OCI-LY1 (cell line): Measurements from ENCODE around the gene KIF18A.

Experiments used
- H2AFZ ChIP-seq: fragments of 200-600 bp; sonication (generic), shearing (Covaris generic); 2 replicates; pipeline ENCODE4 v1.6.0; 2014; ENCODE audit warnings: antibody characterized with exemption, mild to moderate bottlenecking, low read length
- H3F3A ChIP-seq: fragments of 200-600 bp; sonication (generic), shearing (Covaris generic); 2 replicates; pipeline ENCODE4 v1.6.0; 2014; ENCODE audit warnings: mild to moderate bottlenecking, antibody characterized with exemption, low read length, moderate library complexity; ENCODE audit not compliant: insufficient read depth
- H3K27ac ChIP-seq: fragments of 200-600 bp; sonication (generic); 2 replicates; pipeline ENCODE4 v1.5.1; 2014; ENCODE audit warnings: low read length, mixed run types, mild to moderate bottlenecking, low read depth; ENCODE audit not compliant: poor library complexity, severe bottlenecking
- H3K27me3 ChIP-seq: fragments of 200-600 bp; sonication (generic); 2 replicates; pipeline ENCODE4 v1.6.0; 2014; ENCODE audit warnings: antibody characterized with exemption, mild to moderate bottlenecking, low read length, moderate library complexity; ENCODE audit not compliant: insufficient read depth
- H3K36me3 ChIP-seq: fragments of 200-600 bp; sonication (generic); 2 replicates; pipeline ENCODE4 v1.6.1; 2014; ENCODE audit warnings: mild to moderate bottlenecking, antibody characterized with exemption, low read length, moderate library complexity, mixed read lengths; ENCODE audit not compliant: insufficient read depth
- H3K4me1 ChIP-seq: fragments of 200-600 bp; sonication (generic); 2 replicates; pipeline ENCODE4 v1.5.1; 2014; ENCODE audit warnings: mild to moderate bottlenecking, low read length, moderate library complexity; ENCODE audit not compliant: insufficient read depth, severe bottlenecking
- H3K4me2 ChIP-seq: fragments of 200-600 bp; sonication (generic), shearing (Covaris generic); 2 replicates; pipeline ENCODE4 v1.6.1; 2014; ENCODE audit warnings: low read length
- H3K4me3 ChIP-seq: fragments of 200-600 bp; sonication (generic); 2 replicates; pipeline ENCODE4 v1.5.1; 2014; ENCODE audit warnings: low read length, low read depth, mild to moderate bottlenecking, mixed read lengths; ENCODE audit not compliant: poor library complexity, severe bottlenecking
- H3K79me2 ChIP-seq: fragments of 200-600 bp; shearing (Covaris generic); 2 replicates; pipeline ENCODE4 v1.6.1; 2016; ENCODE audit warnings: mixed run types, low read length, mixed read lengths; ENCODE audit not compliant: insufficient read depth
- H3K9ac ChIP-seq: fragments of 200-600 bp; sonication (generic), shearing (Covaris generic); 2 replicates; pipeline ENCODE4 v1.6.1; 2014; ENCODE audit warnings: mild to moderate bottlenecking, low read length, mixed read lengths
- H3K9me2 ChIP-seq: fragments of 200-600 bp; sonication (generic), shearing (Covaris generic); 2 replicates; pipeline ENCODE4 v1.6.1; 2014; ENCODE audit warnings: low read depth, mild to moderate bottlenecking, low read length, mixed read lengths
- H3K9me3 ChIP-seq: fragments of 200-600 bp; shearing (Covaris generic); 2 replicates; pipeline ENCODE4 v1.6.1; 2014; ENCODE audit warnings: low read length, mixed read lengths
- H4K20me1 ChIP-seq: fragments of 200-600 bp; sonication (generic), shearing (Covaris generic); 2 replicates; pipeline ENCODE4 v1.6.0; 2016; ENCODE audit warnings: mild to moderate bottlenecking, low read length; ENCODE audit not compliant: insufficient read depth
- CTCF ChIP-seq: fragments of 200-600 bp; sonication (generic), shearing (Covaris generic); IDR thresholded peaks from 2 replicates; pipeline ENCODE4 v1.5.1; 2017; ENCODE audit warnings: mild to moderate bottlenecking, antibody characterized with exemption, low read length, moderate library complexity, mixed read lengths
- EZH2 ChIP-seq: fragments of 200-600 bp; sonication (generic), shearing (Covaris generic); IDR thresholded peaks from 2 replicates; pipeline ENCODE4 v1.8.0; 2017; ENCODE audit warnings: borderline replicate concordance, mixed run types, mild to moderate bottlenecking, antibody characterized with exemption, low read length, moderate library complexity, mixed read lengths

Gene KIF18A

GRCh38 chr11:27977031-27977430, 130.9 kb downstream of the KIF18A start:
- Histone ChIP-seq H4K20me1 (no peaks in the 10 kb centered on the region), H3K36me3 (no peaks in the 10 kb centered on the region), H3K4me2 (no peak overlapping the region), H2AFZ (no peak overlapping the region), H3K79me2 (no peaks in the 10 kb centered on the region), H3K4me3 (no peak overlapping the region), H3K9ac (no peak overlapping the region), H3K9me2 (no peaks in the 10 kb centered on the region), H3F3A (no peaks in the 10 kb centered on the region), H3K4me1 (no peaks in the 10 kb centered on the region), H3K9me3 (no peaks in the 10 kb centered on the region), H3K27ac (no peak overlapping the region), H3K27me3 (no peaks in the 10 kb centered on the region)
- TF ChIP-seq CTCF (no peak), EZH2 (no peak)

- Histone ChIP-seq H3K27me3 (no peaks in the 10 kb centered on the region), H3K4me3 (no peak overlapping the region), H2AFZ (no peak overlapping the region), H3K9ac (no peak overlapping the region), H3K36me3 (no peaks in the 10 kb centered on the region), H3F3A (no peaks in the 10 kb centered on the region), H3K9me3 (no peaks in the 10 kb centered on the region), H3K4me1 (no peaks in the 10 kb centered on the region), H3K9me2 (no peaks in the 10 kb centered on the region), H3K4me2 (no peak overlapping the region), H4K20me1 (no peaks in the 10 kb centered on the region), H3K27ac (no peak overlapping the region), H3K79me2 (no peaks in the 10 kb centered on the region)
- TF ChIP-seq CTCF, result no peak
- TF ChIP-seq EZH2, result no peak
These were observed 131.7 kb downstream of the KIF18A start for GRCh38 chr11:27976262-27976661.

- Histone ChIP-seq H3K4me3 (no peak overlapping the region), H3K4me1 (no peaks in the 10 kb centered on the region)
These were observed 134.0 kb downstream of the KIF18A start for GRCh38 chr11:27973851-27974536.

More at GRCh38 chr11:27973851-27974536, 134.0 kb downstream of the KIF18A start:
- Histone ChIP-seq H3F3A (no peaks in the 10 kb centered on the region), H3K36me3 (no peaks in the 10 kb centered on the region), H3K4me2 (no peak overlapping the region), H3K27me3 (no peaks in the 10 kb centered on the region), H3K27ac (no peak overlapping the region), H3K9me2 (no peaks in the 10 kb centered on the region), H3K9me3 (no peaks in the 10 kb centered on the region), H2AFZ (no peak overlapping the region), H4K20me1 (no peaks in the 10 kb centered on the region), H3K79me2 (no peaks in the 10 kb centered on the region), H3K9ac (no peak overlapping the region)
- TF ChIP-seq CTCF (no peak), EZH2 (no peak)
